GM21576 (cell line): Measurements from ENCODE around the gene GPR52.

ENCODE experiments used
- ATAC-seq: cut with Tn5 transposase; IDR thresholded peaks from one replicate; pipeline ENCODE4 v1.9.1; 2021; ENCODE audit warnings: mild to moderate bottlenecking, moderate library complexity; ENCODE audit not compliant: unreplicated experiment

GPR52 gene

DNA sequence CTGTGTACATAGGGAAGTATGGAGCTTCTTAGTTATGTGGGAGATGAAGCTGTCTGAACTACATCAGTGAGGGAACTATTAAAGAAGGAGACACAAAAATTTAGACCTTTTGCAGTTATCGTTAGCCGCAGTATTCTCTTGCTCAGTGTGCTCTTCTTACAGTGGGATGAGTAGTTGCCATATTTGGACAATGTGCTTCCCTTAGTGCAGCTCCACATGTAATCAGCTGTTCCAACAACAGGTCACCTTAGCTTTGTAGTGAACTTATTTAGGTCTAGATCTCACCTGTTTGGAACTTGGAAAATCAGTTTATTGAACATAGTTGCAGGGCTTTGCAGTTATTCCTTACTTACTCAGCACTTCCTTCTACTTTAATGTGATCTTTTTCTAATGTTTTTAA, 18.1 kb downstream of the GPR52 start:
- ATAC-seq = no peak

DNA sequence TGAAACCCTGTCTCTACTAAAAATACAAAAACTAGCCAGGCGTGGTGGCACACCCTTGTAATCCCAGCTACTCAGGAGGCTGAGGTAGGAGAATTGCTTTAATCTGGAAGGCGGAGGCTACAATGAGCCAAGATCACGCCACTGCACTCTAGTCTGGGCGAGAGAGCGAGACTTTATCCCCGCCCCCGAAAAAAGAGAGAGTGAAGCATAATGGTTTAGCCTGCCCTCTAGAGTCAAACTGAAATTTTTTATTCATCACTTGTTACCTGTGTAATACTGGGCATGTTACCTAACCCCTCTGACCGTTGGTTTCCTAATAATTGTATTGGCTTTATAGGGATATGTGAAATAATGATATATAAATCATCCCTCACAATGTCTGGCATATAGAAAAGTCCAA, 18.8 kb downstream of the GPR52 start:
- ATAC-seq = no peak

DNA sequence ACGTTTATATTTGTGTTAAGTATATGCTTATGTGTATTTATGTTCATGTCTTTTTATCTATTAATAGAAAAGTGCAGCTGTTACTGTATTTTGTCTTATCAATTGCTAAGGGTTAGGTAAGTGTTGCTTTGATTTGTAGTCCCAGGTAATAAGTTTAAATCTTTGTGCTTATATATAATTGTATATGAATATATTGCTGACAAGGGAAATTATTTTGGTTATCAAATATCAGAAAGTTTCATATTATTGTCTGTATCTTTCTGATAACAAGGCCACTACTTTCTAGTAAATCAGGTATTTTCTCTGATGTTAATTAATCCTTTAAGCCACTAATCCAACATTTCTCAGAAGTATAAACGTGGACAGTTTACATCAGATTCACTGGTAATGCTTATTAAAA, 21.3 kb downstream of the GPR52 start:
- ATAC-seq = no peak

DNA sequence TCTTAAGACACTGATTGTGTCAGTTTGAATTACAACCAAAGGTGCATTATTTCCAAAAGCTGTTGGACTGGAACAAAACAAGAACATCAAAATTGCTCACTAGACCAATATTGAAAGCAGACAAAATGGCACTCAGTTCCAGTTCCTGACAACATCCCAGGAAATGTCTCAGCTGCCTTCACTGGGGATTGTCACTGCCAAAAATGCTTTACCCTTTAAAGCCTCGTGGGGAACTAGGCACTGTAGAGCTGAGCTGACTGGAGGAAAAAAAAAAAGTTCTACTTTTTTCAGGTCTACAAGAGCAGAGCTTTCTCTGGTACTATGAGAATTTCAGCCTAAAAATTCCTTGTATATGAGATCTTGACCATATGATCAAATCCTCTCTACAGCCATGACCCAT, 21.9 kb downstream of the GPR52 start:
- ATAC-seq = no peak

DNA sequence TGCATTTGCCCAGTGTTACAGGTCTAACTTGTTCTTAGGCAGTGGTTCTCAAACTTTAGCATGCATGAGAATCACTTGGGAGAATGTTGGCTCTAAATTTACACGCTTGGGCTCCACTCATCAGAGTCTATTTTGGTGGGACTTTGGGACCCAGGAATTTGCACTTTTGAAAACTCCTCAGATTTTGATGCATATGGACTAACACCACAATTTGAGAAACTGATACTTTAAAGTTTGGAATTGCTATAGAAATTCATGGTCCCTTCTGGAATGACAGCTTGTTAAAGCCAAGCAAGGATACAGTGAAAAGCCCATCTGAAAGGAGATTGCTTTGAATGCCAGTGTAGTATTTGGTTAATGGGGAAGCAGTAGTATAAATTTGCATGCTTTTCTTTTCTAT, 31.5 kb downstream of the GPR52 start:
- no peak for ATAC-seq

DNA sequence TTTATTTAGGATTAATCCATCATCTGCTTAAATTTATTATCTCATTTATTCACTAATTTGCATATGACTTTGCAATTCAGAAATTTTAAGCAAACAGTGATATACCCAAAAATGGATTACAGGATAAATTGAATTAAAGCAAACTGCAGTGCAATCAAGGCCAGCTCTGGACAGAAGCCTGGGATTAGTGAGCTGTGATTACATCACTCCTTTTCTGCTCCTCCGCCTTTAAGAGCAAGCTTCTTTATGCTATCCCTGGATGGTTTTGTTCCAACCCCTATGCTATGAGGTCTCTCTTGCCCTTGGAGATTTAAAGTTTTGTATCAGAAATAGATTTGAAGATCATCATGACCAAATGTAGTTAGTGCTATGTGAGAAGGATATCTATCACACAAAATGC, 32.6 kb downstream of the GPR52 start:
- no peak for ATAC-seq

DNA sequence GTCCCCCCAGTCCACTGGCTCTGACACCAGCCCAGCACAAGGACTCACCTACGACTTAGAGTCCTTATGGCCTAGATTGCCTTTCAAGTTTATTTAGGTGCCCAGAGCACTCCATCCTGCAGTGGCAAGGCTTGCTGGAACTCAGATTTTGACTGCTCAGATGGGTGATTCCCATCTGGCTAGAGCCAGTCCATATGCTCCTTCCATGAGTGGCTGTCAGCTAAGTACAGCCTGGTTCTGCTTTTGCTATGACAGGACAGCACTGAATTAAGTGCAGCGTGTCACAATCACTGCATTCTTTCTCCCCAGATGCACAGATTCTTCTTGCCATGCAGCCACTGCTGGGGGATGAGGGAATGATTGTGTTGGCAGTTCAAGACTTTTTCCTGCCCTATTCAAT, 43.8 kb downstream of the GPR52 start:
- no peak for ATAC-seq

DNA sequence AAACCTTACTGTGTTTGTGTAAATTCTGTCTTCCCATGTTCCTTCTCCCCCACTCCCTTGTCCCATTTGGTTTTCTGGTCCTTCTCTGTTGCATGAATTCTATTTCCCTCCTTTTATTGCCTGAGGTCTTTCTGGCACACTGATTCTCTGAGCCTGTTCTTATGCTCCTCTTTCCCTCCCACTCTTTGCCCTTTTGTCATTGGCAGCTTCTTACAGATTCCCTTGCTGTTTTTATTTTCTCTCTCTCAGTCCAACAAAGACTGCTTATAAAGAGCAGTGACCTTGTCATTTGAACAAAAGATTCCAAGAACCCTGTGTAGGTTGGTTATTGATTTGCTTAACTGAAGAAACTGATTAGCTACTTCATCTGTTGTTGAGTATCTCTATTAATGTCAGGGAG, 49.7 kb downstream of the GPR52 start:
- no peak for ATAC-seq
